Hepatic stellate cell (primary cell): ENCODE measurements around the gene CUL7.
"Not testable (repeated sequence)": the region's sequence is repeated elsewhere in the genome, so short reads cannot be mapped to it uniquely, and the experiment has no call there.

Experiments used
- DNase-seq: peaks from one replicate; pipeline ENCODE4 v3.0.0; 2011; ENCODE audit warnings: low spot score

CUL7 gene

DNA sequence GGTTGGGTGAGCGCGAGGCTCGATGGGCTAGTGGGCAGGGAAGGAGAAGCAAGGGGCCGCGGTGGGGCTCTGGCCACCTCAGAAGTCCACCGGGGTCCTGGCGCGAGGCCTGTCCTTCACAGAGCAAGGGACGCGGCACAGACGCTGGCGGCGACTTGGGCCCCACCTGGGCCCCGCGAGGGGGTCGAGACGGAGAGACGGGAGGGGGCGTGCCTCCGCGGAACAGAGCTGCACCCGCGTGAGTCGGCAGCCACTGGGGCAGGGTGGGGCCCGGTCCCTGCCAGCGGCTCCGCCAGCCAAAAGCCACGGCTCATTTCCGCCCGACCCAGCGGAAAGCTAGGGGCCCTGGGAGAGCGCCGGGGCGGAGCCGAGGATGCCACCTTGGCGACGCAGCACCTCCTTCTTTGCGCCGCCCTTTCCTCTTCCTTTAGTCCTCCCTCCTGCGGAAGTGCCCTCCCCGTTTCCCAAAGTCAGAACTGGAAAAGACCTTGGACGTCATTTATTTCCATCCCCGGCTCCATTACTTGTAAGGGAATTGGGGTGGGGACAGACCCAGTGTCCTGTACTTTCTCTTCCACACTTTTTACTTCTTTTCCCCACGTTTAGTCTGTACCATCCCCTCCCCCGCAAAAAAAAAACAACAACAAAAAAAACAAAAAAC lies at the start of gene CUL7:
Gene CUL7 (minus strand): TSS at position 307 of the 661 bp plus-strand sequence. CDS start 1,063 bp downstream, outside the sequence.
- DNase-seq = peak; percentile 99

DNA sequence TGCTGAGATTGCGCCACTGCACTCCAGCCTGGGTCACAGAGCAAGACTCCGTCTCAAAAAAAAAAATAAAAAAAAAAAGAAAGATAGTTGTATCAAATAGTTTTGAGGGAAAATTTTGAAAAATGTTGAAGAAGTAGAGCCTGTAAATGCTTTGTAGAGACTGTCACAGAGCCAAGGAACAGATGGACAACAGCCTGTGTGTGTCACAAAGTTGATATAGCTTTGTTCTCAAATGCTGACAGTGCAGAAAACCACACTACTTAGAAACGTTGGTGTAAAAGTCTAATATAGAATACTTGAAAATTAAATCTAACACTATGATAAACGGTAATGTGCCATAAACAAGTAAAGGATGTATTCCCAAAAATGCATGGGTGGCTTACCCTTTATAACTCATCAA lies 47.8 kb upstream of the CUL7 start:
- no peak for DNase-seq

DNA sequence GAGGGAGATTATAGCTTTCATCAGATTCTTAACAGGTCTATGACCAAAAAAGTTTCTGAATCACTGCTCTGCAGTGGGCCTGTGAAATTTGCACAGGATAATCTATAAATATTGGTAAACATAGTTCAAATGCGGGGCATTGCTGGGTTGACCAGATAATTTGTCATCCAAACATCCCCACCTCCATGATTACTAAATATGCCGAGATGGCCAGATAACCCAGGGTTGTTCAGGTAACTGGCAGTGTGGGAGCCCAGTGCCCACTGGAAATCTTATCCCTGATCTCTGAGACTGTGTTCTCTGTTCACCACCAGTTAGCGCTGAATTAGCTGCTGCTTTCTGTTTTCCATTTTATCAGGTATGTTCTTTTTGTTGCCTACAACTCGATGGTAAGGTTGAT lies 43.9 kb upstream of the CUL7 start:
- no peak for DNase-seq

DNA sequence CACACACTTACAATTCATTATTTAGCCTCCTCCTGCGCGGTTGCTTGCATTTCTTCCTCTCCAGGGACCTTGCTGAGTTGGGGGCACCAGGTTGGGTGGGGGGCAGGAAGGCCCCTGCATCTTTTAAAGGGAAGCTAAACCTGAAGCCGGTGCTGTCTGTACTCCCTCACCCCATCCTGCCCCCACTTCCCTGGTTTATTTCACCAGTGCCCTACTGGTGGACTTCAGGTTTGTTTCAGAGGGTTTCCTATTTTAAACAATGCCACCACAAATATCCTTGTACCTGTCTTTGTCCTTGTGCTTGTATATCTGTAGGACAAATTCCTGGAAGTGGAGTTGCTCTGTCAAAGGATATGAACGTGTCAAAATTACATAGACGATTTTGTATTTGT lies 43.4 kb upstream of the CUL7 start:
- DNase-seq = no peak

DNA sequence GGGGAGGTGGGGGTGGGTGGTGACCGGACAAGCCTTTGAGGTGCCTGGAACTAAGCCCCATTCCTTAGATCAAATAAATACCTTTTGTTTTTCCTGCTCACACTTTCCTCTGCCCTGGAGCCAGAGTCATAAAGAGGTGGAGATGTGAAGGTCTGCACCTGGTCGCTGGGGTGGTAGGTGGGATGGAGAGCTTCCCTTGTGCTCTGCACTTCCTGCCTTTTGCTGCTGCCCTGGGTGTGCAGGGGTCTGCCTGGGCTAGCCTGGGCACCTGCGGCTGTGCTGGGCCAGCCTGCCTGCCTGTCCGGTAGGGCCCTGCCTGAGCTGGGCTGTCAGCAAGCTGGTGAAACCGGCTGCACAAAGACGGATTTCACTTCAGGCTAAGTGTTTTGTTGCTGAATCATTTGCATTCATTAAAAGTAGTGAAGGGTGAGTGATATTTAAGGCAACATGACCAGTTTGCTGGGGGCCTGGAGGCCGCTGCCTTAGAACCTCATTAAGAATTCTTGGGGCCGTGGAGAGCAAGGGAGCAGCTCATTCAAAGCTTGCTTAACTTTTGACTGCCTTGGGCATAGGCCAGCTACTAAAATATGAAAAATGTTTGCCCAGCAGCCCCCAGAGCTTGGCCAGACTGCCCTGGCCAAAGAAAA lies 42.9 kb upstream of the CUL7 start:
- DNase-seq = peak; percentile 75

DNA sequence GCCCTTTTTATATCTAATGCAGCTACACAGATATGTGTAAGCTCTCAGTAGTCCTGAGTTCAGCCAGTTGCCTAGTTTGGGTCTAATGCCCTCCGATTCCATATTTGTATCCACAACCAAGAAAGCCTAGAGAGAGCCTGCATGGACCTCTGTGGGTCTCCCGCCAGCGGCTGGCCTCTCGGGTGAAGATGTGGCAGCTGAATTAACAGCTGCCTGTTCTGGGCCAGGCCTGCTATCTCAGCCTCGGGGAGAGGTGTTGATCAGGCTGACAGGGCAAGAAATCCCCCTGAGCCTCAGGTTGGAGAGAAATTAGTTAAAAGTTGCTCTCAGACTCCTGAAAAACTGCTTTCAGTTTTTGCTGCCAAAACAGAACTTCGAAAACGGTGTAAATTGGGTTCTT lies 42.3 kb upstream of the CUL7 start:
- DNase-seq = no peak

DNA sequence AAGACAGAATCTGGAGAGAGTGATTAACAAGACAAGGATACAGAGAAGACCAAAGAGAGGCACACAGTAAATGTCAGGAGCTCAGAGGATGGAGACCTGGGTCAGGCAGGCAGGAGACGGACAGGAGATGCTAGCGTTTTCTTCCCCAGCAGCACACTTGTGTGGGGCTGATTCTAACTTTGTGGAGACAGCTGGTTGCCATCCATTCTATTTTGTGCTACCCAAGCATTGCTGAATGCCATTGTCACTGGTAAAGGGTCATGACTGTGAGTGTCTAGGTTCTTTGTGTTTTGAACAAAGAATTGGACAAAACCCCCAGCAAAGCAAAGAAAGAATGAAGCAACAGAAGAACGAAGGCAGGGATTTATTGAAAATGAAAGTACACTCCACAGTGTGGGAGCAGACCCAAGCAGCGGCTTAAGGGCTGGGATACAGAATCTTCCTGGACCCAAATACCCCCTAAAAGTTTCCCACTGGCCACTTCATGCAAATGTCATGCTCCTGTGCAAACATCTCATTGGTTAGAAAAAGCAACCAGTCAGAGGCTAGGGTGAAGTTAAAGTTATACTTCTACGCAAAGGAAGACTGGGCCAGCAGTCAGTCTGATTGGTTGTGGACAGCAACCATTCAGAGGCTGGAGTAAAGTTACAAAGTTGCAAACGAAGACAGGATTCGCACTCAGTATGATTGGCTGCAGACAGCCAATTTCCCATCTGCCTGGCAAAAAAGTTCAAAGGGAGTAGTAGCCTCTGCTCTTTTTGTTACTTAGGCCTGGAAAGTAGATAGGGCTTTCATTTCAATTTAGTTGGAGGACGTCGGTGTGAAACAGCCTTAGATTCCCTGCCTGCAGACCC lies 40.0 kb upstream of the CUL7 start:
- peak; percentile 69 for DNase-seq

DNA sequence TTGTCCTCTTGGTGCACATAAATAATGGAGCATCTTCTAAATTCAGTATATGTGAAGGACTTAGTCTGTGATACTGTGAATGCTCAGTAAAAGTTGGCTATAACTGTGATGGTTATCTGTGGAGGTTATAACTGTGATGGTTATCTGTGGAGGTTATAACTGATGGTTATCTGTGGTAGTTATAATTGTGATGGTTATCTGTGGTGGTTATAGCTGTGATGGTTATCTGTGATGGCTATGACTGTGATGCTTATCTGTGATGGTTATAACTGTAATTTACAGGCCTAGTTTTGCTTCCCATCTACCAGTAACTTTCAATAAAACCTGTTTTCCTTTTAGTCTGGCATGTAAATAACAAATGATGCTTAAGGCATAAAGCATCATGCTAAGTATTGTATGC lies 39.0 kb upstream of the CUL7 start:
- no peak for DNase-seq

DNA sequence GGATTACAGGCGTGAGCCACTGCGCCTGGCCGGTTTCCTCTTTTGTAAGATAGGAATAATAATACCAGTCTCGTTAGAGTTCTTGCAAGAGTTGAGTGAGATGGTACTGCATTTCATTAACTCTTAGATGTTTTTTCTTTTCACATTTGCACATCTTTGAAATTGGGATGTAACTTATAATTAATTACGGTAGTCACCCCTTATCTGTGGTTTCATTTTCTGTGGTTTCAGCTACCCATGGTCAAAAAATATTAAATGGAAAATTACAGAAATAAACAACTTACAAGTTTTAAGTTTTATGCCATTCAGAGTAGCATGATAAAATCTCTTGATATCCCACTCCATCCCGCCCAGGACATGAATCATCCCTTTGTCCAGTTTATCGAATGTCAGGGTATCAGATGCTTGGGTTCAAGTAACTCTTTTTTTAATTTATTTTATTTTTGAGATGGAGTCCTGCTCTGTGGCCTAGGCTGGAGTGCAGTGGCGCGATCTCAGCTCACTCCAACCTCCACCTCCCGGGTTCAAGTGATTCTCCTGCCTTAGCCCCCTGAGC lies 37.9 kb upstream of the CUL7 start:
- DNase-seq = no peak

DNA sequence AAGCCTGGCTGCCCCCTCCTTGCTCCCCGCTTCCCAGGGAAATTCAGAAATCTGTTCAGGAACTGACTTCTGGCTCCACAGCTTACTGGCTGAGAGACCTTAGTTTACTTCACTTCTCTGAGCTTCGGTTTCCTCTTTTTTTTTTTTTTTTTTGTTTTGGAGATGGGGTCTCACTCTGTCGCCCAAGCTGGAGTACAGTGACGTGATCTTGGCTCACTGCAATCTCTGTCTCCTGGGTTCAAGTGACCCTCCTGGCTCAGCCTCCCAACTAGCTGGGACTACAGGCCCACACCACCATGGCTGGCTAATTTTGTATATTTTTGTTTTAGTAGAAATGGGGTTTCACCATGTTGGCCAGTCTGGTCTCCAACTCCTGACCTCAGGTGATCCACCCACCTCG lies 37.4 kb upstream of the CUL7 start:
- no peak for DNase-seq

DNA sequence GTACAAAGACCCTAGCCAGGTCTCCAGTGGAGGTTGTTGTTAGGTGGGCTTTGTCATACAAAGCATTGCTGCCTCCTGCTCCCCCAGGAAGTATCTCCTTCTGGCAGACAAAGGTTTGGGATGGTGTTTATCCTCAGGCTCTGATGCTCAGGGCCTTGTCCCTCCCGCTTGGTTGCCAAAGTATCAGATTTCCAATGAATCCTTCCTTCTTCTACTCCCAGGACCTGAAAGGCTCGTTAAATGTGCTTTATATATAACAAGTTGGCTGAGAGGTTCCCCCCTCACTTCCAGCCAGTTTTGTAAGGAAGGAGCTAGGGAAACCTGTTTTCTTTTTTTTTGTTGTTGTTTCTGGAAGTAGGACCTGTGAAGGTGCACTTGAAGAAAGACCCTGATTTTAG lies 36.9 kb upstream of the CUL7 start:
- no peak for DNase-seq

DNA sequence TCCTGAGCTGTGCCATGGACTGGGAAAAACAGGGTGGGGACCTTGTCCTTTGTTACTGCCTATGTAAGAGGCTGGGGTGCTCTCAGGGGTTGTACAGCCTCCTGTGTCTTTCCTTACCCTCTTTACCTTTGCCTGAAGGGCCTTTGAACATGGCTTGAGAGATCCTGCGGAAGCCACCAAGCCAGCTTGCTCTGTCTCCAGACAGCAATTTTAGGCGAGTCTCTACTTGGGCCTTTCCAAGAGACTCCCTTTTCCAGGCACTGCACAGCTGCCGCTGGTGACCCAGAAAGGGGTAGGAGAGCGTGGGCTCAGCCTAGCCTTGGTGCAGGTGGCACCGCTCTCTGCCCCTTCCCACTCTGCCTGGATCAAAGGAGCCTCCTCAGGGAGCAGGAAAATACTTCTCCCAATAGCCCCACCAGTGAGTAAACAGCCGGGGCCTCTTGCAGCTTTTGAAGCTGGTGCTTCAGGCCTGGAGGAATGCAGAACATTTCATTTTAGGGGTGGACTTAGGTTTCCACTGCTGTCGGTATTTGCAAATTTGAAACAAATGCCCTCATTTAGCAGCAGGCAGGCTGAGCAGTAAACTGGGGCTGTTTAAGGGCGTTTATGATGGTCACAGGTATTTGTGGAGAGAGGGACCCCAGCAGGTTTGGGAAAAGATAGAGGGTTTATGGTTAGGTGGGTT lies 36.4 kb upstream of the CUL7 start:
- no peak for DNase-seq

DNA sequence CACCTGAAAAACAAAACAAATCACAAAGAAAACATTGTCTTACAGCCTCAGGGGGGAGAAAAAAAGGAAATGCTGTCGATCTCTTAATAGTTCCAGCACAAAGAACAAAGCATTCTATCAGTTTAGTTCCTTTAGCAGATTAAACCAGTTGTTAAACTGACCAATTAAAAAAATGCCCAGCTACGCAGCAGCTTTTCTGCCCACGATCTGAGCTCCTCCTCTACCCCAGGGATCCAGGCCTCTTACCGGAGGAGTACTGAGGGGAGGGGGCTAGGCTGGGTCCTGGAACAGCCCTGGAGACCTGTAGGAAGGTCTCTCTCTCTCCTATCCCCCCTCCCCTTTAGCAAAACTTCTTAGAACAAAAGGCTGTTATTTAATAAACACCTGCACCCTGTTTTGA lies 35.8 kb upstream of the CUL7 start:
- no peak for DNase-seq

DNA sequence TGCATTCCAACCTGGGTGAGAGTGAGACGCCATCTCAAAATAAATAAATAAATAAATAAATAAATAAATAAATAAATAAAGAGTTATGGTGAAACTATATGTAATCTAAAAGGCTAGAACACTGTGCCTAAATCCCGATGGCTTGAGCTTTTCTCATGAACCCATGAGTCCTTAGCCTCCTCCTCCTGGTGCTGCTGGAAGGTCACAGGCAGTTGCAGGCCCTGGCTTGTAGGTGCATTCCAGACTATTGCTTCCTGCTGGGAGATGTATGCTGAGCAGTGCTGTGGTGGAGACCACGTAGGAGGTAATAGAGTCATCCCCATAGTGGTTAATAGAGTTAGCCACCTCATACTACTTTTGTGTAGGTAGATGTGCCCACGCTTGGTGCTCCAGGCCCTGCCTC lies 35.0 kb upstream of the CUL7 start:
- DNase-seq = no peak

DNA sequence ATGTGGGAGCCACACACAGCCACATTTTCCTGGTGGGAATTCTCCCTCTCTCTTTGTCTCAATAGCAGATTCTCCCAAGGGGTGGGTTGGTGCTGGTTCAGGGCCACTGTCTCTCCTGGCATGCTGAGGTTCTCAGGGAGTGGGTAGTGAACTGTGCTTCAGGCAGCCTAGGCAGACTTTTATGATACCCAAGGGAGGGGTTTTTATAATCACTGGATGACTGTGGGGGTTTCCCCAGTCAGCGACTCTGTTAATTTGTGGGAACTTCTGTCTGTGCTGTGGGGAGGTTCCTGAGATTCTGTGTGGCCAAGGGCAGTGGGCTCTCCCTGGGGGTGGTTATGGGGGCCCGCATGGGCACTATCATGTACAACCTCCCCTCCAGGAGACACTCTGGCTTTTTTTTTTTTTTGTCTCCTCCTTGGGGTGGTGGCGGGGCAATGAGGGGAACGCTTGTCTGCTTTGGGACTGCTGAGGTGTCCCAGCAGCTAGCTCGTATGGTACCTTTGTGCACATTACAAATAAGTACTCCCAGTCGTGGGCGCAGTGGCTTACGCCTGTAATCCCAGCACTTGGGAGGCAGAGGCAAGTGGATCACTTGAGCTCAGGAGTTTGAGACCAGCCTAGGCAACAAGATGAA lies 32.5 kb upstream of the CUL7 start:
- DNase-seq = no peak

DNA sequence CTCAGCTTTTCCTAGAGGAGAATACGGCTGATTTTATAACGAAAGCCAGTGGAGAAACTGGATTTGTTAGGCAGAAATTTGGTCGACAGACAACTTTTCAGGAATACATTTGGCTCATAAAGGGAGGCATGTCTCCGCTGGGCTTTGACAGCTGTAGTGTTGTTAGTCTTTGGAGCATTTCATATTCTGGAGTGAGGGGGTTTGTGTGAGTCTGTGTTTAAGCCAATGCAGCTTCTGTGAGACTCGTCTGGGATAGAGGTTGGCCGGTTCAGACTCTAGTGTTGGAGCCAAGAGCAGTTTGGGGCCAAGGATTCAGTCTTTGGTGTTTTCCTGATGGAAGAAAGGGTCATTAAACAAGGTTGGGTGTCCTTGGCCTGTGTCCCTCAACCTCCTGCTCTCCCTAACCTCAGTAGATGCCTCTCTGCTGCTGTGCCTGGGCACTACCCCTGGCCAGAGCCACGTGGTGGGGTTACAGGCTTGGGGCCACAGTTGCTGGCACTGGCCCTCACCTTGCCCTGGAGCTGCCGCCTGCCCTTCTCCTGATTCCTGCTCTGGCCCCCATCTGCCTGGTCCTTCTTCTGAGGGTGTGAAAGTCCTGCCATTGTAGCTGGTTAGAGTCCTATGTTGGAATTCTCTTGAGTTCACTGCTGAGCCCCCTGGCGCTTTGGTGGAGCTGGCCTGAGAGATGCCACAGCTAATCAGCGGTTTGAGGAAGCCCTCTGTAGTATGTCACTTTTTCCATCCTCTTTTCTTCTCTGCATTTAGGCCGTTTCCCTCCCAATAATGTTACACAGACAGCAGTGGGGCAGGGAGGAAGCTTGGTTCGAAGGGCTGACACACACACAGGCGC lies 29.4 kb upstream of the CUL7 start:
- no peak for DNase-seq

DNA sequence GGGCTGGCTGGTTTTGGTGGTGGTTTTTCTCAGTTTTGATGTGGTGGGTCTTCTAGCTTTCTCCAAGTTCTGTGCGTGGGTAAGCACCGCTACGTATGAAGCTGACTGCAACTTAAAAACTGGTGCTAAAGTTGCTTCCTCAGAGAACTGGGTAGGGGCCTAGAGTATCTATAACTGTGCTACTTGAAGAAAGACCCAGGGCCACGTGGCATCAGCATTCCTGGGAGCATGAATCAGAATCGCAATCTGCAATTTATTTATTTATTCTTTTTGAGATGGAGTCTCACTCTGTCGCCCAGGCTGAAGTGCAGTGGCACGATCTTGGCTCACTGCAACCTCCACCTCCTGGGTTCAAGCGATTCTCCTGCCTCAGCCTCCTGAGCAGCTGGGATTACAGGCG lies 28.3 kb upstream of the CUL7 start:
- not testable (repeated sequence) for DNase-seq

DNA sequence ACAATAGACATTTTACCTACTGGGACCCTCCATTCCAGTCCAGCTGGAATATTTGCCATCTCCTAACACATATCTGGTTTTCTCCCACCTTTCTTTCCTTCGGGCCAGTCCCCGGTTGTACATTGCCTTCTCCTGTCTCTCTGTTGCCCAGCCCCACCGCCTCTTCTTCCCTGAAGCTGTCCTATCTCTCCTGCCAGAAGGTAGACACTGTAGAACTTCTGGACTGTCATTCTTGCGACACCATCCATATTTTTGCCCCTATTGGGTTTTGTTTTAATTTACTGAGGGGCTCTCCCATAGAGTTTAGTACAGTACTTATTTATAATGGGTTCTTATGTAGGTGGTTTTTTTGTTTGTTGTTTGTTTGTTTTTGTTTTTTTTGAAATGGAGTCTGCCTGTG lies 27.4 kb upstream of the CUL7 start:
- DNase-seq = no peak

DNA sequence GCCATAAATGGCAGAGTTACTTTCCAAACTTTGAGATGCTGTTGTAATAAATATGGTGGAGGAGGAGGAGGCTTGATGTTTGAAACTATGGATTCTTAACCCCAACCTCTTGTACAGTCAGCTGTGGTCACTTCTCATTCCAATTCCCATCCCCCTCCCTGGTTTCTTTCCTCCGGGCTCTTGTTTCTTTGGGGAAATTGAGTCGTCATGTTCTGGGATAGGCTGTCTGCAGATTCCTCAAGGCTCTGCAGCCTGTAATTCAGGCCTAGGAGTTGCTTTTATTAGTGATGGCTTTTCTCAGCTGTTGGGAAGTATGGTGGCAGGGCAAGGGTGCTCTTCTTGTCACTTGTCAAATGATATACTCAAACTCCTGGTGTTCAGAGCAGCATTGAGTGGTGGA lies 25.0 kb upstream of the CUL7 start:
- no peak for DNase-seq

DNA sequence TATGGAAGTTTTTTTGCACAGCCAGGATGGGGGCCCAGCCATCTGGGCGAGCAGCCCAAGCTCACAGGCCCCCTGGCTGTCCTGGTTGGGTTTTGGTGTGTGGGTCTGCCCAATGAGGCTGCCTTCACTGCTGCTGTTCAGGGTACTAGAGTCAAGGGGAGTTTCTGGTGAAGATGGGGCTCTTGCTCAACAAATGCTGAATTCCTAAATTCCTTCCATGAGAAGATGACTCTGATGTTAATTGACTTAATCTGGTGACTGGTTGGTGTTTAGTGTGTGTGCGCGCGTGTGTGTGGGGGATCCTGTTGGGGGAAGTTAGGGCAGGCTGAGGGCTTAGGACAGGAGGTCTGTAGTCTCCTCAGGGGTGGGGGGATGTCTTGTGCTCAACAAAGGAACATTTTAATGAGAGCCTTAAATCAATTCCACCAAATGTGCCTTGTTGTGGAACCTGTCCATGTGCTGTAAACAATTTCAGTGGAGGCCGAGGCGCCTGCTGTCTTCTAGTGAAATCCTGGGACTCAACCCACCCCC lies 24.4 kb upstream of the CUL7 start:
- DNase-seq = no peak
